ENCODE measurements around the gene MYMX.
A peak's percentile ranks its signal among the peaks of the same experiment; 100 is the strongest.

MYMX gene

DNA sequence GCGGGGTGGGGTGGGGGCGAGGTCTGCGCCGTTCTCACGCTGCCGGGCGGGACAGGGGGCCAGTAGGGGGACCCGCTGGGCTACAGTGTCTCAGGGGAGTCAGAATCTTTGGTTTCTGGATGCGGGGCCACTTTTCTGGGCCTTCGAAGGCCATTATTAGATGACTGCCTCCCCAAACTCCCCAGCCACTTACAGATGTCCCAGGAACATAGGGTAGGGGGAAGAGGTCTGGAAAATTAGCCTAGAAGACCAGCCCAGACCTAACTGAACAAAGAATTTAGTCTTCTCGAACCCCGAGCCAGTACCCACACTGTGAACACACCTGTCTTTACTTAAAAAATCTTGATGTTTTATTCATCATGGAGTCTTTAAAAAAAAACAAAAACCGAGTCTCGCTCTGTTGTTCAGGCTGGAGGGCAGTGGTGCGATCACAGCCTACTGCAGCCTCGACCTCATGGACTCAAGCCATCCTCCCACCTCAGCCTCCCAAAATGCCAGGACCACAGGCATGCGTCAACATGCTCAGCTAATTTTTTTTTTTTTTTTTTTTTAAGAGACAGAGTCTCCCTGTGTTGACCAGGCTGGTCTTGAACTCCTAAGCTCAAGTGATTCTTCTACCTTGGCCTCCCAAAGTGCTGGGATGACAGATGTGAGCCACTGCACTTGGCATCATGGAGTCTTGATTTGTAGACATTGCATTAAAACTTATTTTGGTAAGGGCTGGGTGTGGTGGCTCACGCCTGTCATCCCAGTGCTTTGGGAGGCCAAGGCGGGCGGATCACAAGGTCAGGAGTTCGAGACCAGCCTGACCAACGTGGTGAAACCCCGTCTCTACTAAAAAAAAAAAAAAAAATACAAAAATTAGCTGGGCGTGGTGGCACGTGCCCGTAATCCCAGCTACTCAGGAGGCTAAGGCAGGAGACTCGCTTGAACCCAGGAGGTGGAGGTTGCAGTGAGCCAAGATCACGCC is 3.4 kb downstream of the MYMX start:
- Histone ChIP-seq H4K20me1 (ENCODE audit: insufficient read depth, low read length) (peaks cover 5% of the 10 kb centered on the region; the same call in 1 of the 2 replicates), H3K9me3 (ENCODE audit: insufficient read depth, low read length, severe bottlenecking) (no peaks in the 10 kb centered on the region), H3K4me1 (ENCODE audit: insufficient read depth, low read length) (peaks cover 30% of the 10 kb centered on the region), H3K9ac (ENCODE audit: low read depth, low read length) (no peak overlapping the region), H3K4me2 (ENCODE audit: insufficient read depth, low read length) (no peak overlapping the region), H3K27me3 (ENCODE audit: insufficient read depth, low read length, poor library complexity) (peaks cover 29% of the 10 kb centered on the region), H3K4me3 (ENCODE audit: low read depth in 1 of 2, low read length in 2 of 2) (no peak overlapping the region), H3K36me3 (ENCODE audit: insufficient read depth, low read length) (no peaks in the 10 kb centered on the region), H3K79me2 (ENCODE audit: insufficient read depth, low read length) (peaks cover 15% of the 10 kb centered on the region), H3K27ac (ENCODE audit: low read length) (no peak overlapping the region), H2AFZ (ENCODE audit: low read depth, low read length) (no peak overlapping the region)
- TF ChIP-seq, protein P1, sequence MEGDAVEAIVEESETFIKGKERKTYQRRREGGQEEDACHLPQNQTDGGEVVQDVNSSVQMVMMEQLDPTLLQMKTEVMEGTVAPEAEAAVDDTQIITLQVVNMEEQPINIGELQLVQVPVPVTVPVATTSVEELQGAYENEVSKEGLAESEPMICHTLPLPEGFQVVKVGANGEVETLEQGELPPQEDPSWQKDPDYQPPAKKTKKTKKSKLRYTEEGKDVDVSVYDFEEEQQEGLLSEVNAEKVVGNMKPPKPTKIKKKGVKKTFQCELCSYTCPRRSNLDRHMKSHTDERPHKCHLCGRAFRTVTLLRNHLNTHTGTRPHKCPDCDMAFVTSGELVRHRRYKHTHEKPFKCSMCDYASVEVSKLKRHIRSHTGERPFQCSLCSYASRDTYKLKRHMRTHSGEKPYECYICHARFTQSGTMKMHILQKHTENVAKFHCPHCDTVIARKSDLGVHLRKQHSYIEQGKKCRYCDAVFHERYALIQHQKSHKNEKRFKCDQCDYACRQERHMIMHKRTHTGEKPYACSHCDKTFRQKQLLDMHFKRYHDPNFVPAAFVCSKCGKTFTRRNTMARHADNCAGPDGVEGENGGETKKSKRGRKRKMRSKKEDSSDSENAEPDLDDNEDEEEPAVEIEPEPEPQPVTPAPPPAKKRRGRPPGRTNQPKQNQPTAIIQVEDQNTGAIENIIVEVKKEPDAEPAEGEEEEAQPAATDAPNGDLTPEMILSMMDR (IDR thresholded peaks at IDR 0.05; ENCODE audit: borderline replicate concordance, extremely low read depth, low read length, poor library complexity, severe bottlenecking), result no peak
- TF ChIP-seq EZH2 (IDR thresholded peaks at IDR 0.05; ENCODE audit: borderline replicate concordance, low read depth, low read length, severe bottlenecking), result no peak
- no peak for DNase-seq
- no peak for ATAC-seq (ENCODE audit: insufficient read depth, low read depth)

DNA sequence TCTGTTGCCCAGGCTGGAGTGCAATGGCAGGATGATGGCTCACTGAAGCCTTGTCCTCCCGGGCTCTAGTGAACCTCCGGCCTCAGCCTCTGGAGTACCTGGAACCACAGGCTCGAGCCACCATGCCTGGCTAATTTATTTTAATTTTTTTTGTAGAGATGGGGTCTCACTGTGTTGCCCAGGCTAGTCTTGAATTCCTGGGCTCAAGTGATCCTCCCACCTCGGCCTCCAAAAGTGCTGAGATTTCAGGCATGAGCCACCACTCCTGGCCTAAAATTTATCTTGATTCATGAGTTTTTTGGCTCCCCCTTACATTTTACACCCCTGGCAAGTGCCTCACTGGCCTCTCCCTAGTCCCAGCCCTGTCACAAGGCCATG is 4.2 kb downstream of the MYMX start:
- no peak overlapping the region for H3K27ac ChIP-seq (ENCODE audit: low read length)
- DNase-seq (no peak), ATAC-seq (ENCODE audit: insufficient read depth, low read depth) (no peak)
- no peak overlapping the region for H3K9ac ChIP-seq (ENCODE audit: low read depth, low read length)
- no peak overlapping the region for H2AFZ ChIP-seq (ENCODE audit: low read depth, low read length)
- H4K20me1 ChIP-seq (ENCODE audit: insufficient read depth, low read length), result peaks cover 9% of the 10 kb centered on the region
- H3K79me2 ChIP-seq (ENCODE audit: insufficient read depth, low read length), result peaks cover 16% of the 10 kb centered on the region
- H3K36me3 ChIP-seq (ENCODE audit: insufficient read depth, low read length), result 0 out of 2 replicates have a peak, but pooled peaks cover under 1% of the 10 kb centered on the region
- no peak overlapping the region for H3K4me2 ChIP-seq (ENCODE audit: insufficient read depth, low read length)
- H3K9me3 ChIP-seq (ENCODE audit: insufficient read depth, low read length, severe bottlenecking), result no peaks in the 10 kb centered on the region
- H3K27me3 ChIP-seq (ENCODE audit: insufficient read depth, low read length, poor library complexity), result peaks cover 28% of the 10 kb centered on the region
- H3K4me3 ChIP-seq (ENCODE audit: low read depth in 1 of 2, low read length in 2 of 2), result no peak overlapping the region
- peaks cover 38% of the 10 kb centered on the region for H3K4me1 ChIP-seq (ENCODE audit: insufficient read depth, low read length)
- TF ChIP-seq EZH2 (IDR thresholded peaks at IDR 0.05; ENCODE audit: borderline replicate concordance, low read depth, low read length, severe bottlenecking), result no peak
- TF ChIP-seq, protein P1 (IDR thresholded peaks at IDR 0.05; ENCODE audit: borderline replicate concordance, extremely low read depth, low read length, poor library complexity, severe bottlenecking), result no peak

DNA sequence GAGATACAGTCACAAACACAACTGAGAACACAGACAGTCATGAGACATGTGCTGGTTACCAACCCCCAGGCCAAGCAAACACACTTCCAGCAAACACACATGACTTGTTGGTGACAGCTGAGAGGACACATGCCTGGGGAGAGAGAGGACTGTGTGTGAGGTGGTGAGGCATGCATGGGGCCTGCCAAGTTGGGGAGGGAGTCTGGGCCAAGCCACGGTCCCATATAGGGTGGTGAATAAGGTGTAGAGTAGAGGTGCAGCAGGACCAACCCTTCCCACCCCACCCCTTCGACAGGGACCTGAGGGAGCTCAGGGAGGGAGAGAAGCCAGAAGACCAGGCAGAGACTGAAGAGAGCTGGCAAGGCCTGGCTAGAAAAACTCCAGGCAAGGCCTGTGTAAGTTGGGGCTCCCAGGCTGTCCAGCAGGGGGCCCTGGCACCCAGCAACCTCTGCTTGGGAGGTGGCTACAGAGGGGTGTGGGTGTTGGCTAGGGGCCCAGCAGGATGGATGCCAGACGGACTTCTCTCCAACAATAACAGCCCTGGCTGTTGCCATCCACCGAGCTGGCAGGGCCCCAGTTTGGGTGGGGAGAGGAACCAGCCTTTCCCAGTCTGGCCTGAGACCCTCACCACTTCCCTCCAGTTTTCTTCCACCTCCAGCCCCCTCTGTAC is 4.7 kb downstream of the MYMX start:
- H3K4me2 ChIP-seq (ENCODE audit: insufficient read depth, low read length), result no peak overlapping the region
- TF ChIP-seq, protein P1 (IDR thresholded peaks at IDR 0.05; ENCODE audit: borderline replicate concordance, extremely low read depth, low read length, poor library complexity, severe bottlenecking), result peak; percentile 74
- TF ChIP-seq EZH2 (IDR thresholded peaks at IDR 0.05; ENCODE audit: borderline replicate concordance, low read depth, low read length, severe bottlenecking), result no peak
- H3K36me3 ChIP-seq (ENCODE audit: insufficient read depth, low read length), result 0 out of 2 replicates have a peak, but pooled peaks cover 3% of the 10 kb centered on the region
- peaks cover 26% of the 10 kb centered on the region for H3K27me3 ChIP-seq (ENCODE audit: insufficient read depth, low read length, poor library complexity)
- ATAC-seq (ENCODE audit: insufficient read depth, low read depth) (peak; percentile 51), DNase-seq (peak; percentile 75)
- H3K27ac ChIP-seq (ENCODE audit: low read length), result no peak overlapping the region
- H3K9me3 ChIP-seq (ENCODE audit: insufficient read depth, low read length, severe bottlenecking), result no peaks in the 10 kb centered on the region
- H4K20me1 ChIP-seq (ENCODE audit: insufficient read depth, low read length), result peaks cover 12% of the 10 kb centered on the region
- peaks cover 22% of the 10 kb centered on the region for H3K79me2 ChIP-seq (ENCODE audit: insufficient read depth, low read length)
- H3K4me3 ChIP-seq (ENCODE audit: low read depth in 1 of 2, low read length in 2 of 2), result no peak overlapping the region
- peaks cover 43% of the 10 kb centered on the region for H3K4me1 ChIP-seq (ENCODE audit: insufficient read depth, low read length)
- H3K9ac ChIP-seq (ENCODE audit: low read depth, low read length), result no peak overlapping the region
- H2AFZ ChIP-seq (ENCODE audit: low read depth, low read length), result no peak overlapping the region

Measured in DND-41 (cell line).